Measurements from ENCODE around the gene NT5C.
A peak's percentile ranks its signal among the peaks of the same experiment; 100 is the strongest.
"Not testable (repeated sequence)": the region's sequence is repeated elsewhere in the genome, so short reads cannot be mapped to it uniquely, and the experiment has no call there.

The NT5C gene

DNA sequence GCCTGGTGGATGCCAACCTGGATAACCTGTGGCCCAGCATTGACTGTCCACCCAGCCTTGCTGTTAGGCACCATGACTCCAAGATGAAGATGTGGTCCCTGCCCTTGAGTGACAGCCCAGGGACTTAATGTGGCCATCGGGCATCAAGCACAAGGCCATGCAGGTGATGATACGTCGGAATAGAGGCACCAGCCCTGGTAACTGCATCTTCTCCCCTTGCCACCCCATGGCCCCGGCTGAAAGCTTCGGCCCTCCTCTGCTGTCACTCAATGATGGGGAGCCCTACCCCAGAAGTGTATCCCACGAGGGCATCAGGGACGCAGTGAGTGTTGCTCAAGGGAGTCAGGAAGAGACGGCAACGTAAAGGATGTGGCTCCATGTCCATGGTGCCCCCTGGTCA, 2.0 kb downstream of the NT5C start:
- H3K4me2 ChIP-seq = peak overlapping the region in 10 of 11 experiments; percentile 78 to 95 (median 89); a peak in 14 of 22 replicates

GRCh38 chr17:75128694-75129505, 2.6 kb downstream of the NT5C start:
- H3K9ac ChIP-seq = peak overlapping the region in 3 of 11 experiments; percentile 7 to 90 (median 10); a peak in 2 of 22 replicates
- peaks cover 15 to 28% (median 23%) of the 10 kb centered on the region in 11 experiments for H3K36me3 ChIP-seq
- TF ChIP-seq Cebpa-rat (IDR thresholded peaks at IDR 0.05) = no peak
- H3K27ac ChIP-seq = 0 out of 22 replicates have a peak overlapping the region, but pooled peaks of 2 of the 11 experiments have one; percentile 6 to 11
- peak overlapping the region in 2 of 11 experiments; percentile 92 to 94; a peak in 2 of 22 replicates for H3K4me2 ChIP-seq
- H3K4me1 ChIP-seq = peaks cover 49 to 88% (median 66%) of the 10 kb centered on the region in 10 experiments
- no peaks in the 10 kb centered on the region for H3K27me3 ChIP-seq
- no peak overlapping the region for H3K4me3 ChIP-seq
- peaks cover 5 to 41% (median 25%) of the 10 kb centered on the region in 11 experiments; a peak in 19 of 22 replicates for H4K20me1 ChIP-seq
- H3K9me3 ChIP-seq (replicated peaks in 1 of 11) = no peaks in the 10 kb centered on the region

More for the DNA sequence above, 2.0 kb downstream of the NT5C start:
- Histone ChIP-seq H3K4me3 (peak overlapping the region in 1 of 10 experiments; percentile 94; a peak in 1 of 20 replicates), H3K27me3 (no peaks in the 10 kb centered on the region), H4K20me1 (peaks cover 5 to 44% (median 25%) of the 10 kb centered on the region in 11 experiments; a peak in 19 of 22 replicates), H3K9me3 (replicated peaks in 1 of 11) (no peaks in the 10 kb centered on the region), H3K9ac (peak overlapping the region in 4 of 11 experiments; percentile 90 to 92 (median 92); a peak in 5 of 22 replicates), H3K27ac (0 out of 22 replicates have a peak overlapping the region, but pooled peaks of 1 of the 11 experiments have one; percentile 6), H3K4me1 (peaks cover 42 to 88% (median 60%) of the 10 kb centered on the region in 10 experiments), H3K36me3 (peaks cover 15 to 34% (median 26%) of the 10 kb centered on the region in 11 experiments)
- no peak for TF ChIP-seq Cebpa-rat (IDR thresholded peaks at IDR 0.05)

GRCh38 chr17:75127936-75128335, 3.6 kb downstream of the NT5C start:
- H3K27ac ChIP-seq; H3K9me3 ChIP-seq (replicated peaks in 1 of 11); H3K27me3 ChIP-seq; H3K4me3 ChIP-seq: not testable (repeated sequence)
- Histone ChIP-seq H4K20me1 (peaks cover 5 to 40% (median 25%) of the 10 kb centered on the region in 11 experiments; a peak in 19 of 22 replicates), H3K4me2 (0 out of 22 replicates have a peak overlapping the region, but pooled peaks of 1 of the 11 experiments have one; percentile 14), H3K4me1 (peaks cover 50 to 88% (median 70%) of the 10 kb centered on the region in 10 experiments), H3K36me3 (peaks cover 15 to 28% (median 23%) of the 10 kb centered on the region in 11 experiments), H3K9ac (peak overlapping the region in 1 of 11 experiments; percentile 24; a peak in 2 of 22 replicates)

- H3K36me3 ChIP-seq = peaks cover 15 to 28% (median 23%) of the 10 kb centered on the region in 11 experiments
- no peaks in the 10 kb centered on the region for H3K9me3 ChIP-seq (replicated peaks in 1 of 11)
- peaks cover 5 to 40% (median 25%) of the 10 kb centered on the region in 11 experiments; a peak in 19 of 22 replicates for H4K20me1 ChIP-seq
- H3K27me3 ChIP-seq = no peaks in the 10 kb centered on the region
- H3K4me2 ChIP-seq = peak overlapping the region in 3 of 11 experiments; percentile 14 to 95 (median 82); a peak in 2 of 22 replicates
- no peak overlapping the region for H3K4me3 ChIP-seq
- H3K27ac ChIP-seq = no peak overlapping the region
- no peak overlapping the region for H3K9ac ChIP-seq
- peaks cover 40 to 88% (median 63%) of the 10 kb centered on the region in 10 experiments for H3K4me1 ChIP-seq
- no peak for TF ChIP-seq Cebpa-rat (IDR thresholded peaks at IDR 0.05)
Observed at GRCh38 chr17:75126954-75127353, 4.6 kb downstream of the NT5C start.

DNA sequence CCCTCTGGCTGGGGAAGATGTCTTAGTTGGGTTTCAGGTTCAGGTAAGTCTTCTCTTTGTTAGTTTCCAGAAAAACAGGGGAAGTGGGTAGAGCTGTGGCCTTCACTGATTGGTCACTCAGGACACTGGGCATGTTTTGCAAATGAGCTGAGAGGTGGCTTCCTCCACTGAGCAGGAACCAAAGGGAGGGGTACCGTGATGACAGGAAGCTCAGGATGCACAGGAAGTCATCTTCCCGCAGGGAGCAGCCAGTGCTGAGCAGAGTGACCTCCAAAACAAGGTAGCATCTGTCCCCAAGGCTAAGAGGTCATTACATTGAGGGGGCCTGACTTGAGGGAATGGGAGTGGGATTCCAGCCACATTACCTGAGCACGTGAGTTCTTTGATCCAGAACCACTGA, 5.6 kb downstream of the NT5C start:
- peak overlapping the region in 4 of 11 experiments; percentile 73 to 84 (median 76); a peak in 4 of 22 replicates for H3K27ac ChIP-seq
- H3K36me3 ChIP-seq = peaks cover 15 to 33% (median 26%) of the 10 kb centered on the region in 11 experiments
- no peak overlapping the region for H3K4me3 ChIP-seq
- TF ChIP-seq Cebpa-rat (IDR thresholded peaks at IDR 0.05) = no peak
- H3K27me3 ChIP-seq = no peaks in the 10 kb centered on the region
- peaks cover 41 to 89% (median 59%) of the 10 kb centered on the region in 10 experiments for H3K4me1 ChIP-seq
- peak overlapping the region; percentile 16 to 95 (median 78); a peak in 19 of 22 replicates for H3K4me2 ChIP-seq
- peaks cover 5 to 40% (median 25%) of the 10 kb centered on the region in 11 experiments; a peak in 19 of 22 replicates for H4K20me1 ChIP-seq
- H3K9me3 ChIP-seq (replicated peaks in 1 of 11) = no peaks in the 10 kb centered on the region
- 0 out of 22 replicates have a peak overlapping the region, but pooled peaks of 1 of the 11 experiments have one; percentile 7 for H3K9ac ChIP-seq

DNA sequence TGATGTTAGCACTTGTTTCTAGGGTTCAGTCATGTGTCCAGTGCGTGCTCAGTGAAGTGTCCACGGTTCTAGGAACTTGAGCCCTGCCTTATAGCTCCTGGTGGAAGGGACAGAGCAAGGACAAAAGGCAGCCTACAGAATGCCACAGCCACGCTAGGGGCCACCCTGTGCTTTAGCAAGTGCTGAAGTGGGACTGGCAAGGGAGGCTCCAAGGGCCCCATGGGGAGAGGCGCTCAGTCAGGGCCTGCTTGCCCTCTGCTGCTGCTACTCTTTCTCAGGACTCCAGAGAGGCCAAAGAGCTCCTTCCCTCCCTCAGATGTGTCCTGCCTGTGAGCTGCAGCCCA, 6.8 kb downstream of the NT5C start:
- Histone ChIP-seq H3K27ac (peak overlapping the region; percentile 15 to 84 (median 73); a peak in 20 of 22 replicates), H3K9ac (peak overlapping the region in 9 of 11 experiments; percentile 29 to 66 (median 52); a peak in 13 of 22 replicates), H4K20me1 (peaks cover 0 to 35% (median 15%) of the 10 kb centered on the region in 11 experiments; a peak in 17 of 22 replicates), H3K4me3 (peak overlapping the region in 3 of 10 experiments; percentile 19 to 43 (median 26); a peak in 4 of 20 replicates), H3K36me3 (peaks cover 10 to 32% (median 24%) of the 10 kb centered on the region in 11 experiments), H3K9me3 (replicated peaks in 1 of 11) (no peaks in the 10 kb centered on the region), H3K4me1 (peaks cover 31 to 85% (median 53%) of the 10 kb centered on the region in 10 experiments), H3K4me2 (peak overlapping the region; percentile 57 to 95 (median 78)), H3K27me3 (no peaks in the 10 kb centered on the region)
- TF ChIP-seq Cebpa-rat (IDR thresholded peaks at IDR 0.05) = no peak

- Histone ChIP-seq H4K20me1 (peaks cover 0 to 32% (median 10%) of the 10 kb centered on the region in 11 experiments; a peak in 15 of 22 replicates), H3K36me3 (peaks cover 5 to 29% (median 20%) of the 10 kb centered on the region in 11 experiments), H3K4me2 (peak overlapping the region; percentile 57 to 95 (median 78)), H3K9me3 (replicated peaks in 1 of 11) (no peaks in the 10 kb centered on the region), H3K4me1 (peaks cover 29 to 84% (median 52%) of the 10 kb centered on the region in 10 experiments), H3K27ac (peak overlapping the region; percentile 42 to 84 (median 73); a peak in 21 of 22 replicates), H3K4me3 (peak overlapping the region in 3 of 10 experiments; percentile 19 to 43 (median 26); a peak in 4 of 20 replicates), H3K27me3 (no peaks in the 10 kb centered on the region), H3K9ac (peak overlapping the region in 9 of 11 experiments; percentile 29 to 66 (median 52); a peak in 14 of 22 replicates)
- TF ChIP-seq Cebpa-rat (IDR thresholded peaks at IDR 0.05) = no peak
Observed at GRCh38 chr17:75124041-75124818, 7.3 kb downstream of the NT5C start.

DNA sequence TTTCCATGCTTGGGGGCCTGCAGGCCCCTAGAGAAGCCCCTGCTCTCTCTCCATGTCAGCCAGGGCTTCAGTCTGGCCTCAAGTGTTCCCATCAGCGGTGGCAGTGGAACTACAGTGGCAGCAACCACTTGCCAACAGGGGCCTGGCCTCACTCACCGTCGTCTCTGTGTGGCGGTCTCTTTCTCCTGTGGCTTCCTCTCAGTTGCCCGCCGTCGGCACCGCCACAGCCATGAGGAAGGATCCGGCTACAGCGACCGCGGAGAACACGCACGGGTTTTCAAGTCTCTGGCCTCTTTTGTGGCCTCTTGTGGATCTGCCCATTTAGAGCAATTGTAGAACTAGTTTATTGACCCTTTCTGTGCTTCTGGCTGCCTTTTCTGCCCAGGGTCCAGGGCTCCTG, 13.2 kb downstream of the NT5C start:
- no peak for TF ChIP-seq Cebpa-rat (IDR thresholded peaks at IDR 0.05)
- H3K27ac ChIP-seq = peak overlapping the region in 1 of 11 experiments; percentile 8; a peak in 1 of 22 replicates
- H3K4me2 ChIP-seq = peak overlapping the region in 10 of 11 experiments; percentile 43 to 97 (median 86); a peak in 17 of 22 replicates
- H3K4me3 ChIP-seq = no peak overlapping the region
- no peak overlapping the region for H3K9ac ChIP-seq
- peaks cover 6 to 42% (median 23%) of the 10 kb centered on the region in 11 experiments; a peak in 18 of 22 replicates for H3K36me3 ChIP-seq
- peaks cover 0 to 48% (median 30%) of the 10 kb centered on the region in 11 experiments; a peak in 12 of 22 replicates for H4K20me1 ChIP-seq
- no peaks in the 10 kb centered on the region for H3K27me3 ChIP-seq
- H3K4me1 ChIP-seq = peaks cover 50 to 80% (median 62%) of the 10 kb centered on the region in 10 experiments
- no peaks in the 10 kb centered on the region for H3K9me3 ChIP-seq (replicated peaks in 1 of 11)
